ENCODE measurements around the gene MUC5AC. TPM values are rescaled to one million over a fixed set of nuclear protein-coding genes. Genes with fewer than 3 reads are reported as not detected.

Gene MUC5AC
- total RNA-seq, 1 experiment from 2014 or later: not detected

DNA sequence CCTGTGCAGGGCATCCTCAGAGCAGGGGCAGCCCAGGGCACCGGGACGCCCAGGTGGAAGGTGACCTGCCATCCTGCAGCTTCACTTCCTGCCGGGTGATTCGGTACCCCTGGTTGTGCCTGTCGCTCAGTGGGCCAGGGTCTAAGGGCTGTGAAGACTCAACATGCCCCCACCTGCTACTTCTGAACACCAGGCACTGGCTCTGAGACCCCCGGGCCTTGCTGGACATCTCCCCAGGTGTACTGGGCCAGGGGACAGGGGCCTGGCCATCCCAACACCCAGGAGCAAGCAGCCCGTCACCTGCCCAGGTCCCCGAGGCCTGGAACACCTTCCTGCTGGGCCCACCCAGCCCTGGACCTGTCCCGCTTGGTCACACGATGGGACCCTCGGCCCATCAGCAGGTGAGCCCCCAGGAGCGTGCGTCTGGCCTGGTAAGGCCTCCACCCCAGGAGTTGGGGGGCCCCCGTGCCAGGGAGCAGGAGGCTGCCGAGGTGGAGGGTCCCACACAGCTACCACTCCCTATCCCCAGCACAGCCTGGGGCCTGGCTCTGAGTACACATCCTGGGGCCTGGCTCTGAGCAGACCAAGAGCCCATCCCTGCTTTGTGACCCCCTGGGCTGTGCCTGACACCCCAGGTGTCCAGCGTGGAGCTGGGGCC is 61.2 kb downstream of the MUC5AC start:
- ChIA-PET POLR2A (ENCODE audit: low non-redundant PET) (no interaction called here), CTCF (no interaction called here)
- no peak for DNase-seq (ENCODE audit: low spot score)

GRCh38 chr11:1219446-1219833 is 61.7 kb downstream of the MUC5AC start:
- Histone ChIP-seq H3K27ac (ENCODE audit: low read depth, low read length, poor library complexity, severe bottlenecking) (no peak overlapping the region), H3K27me3 (replicated peaks; ENCODE audit: insufficient read depth, low read depth, low read length, poor library complexity) (no peaks in the 10 kb centered on the region), H3K4me1 (ENCODE audit: insufficient read depth, low read length, poor library complexity, severe bottlenecking) (no peaks in the 10 kb centered on the region), H3K36me3 (ENCODE audit: insufficient read depth, low read length, poor library complexity, severe bottlenecking) (no peaks in the 10 kb centered on the region), H3K4me3 (ENCODE audit: low read depth, low read length, poor library complexity, severe bottlenecking) (no peak overlapping the region), H3K9me3 (ENCODE audit: low read depth, low read length, poor library complexity, severe bottlenecking) (no peaks in the 10 kb centered on the region)
- no TSS peak for BruUV-seq (replicated peaks)
- ChIA-PET POLR2A (ENCODE audit: low non-redundant PET) (no interaction called here), CTCF (no interaction called here)
- no peak for DNase-seq (ENCODE audit: low spot score)
- no peak for TF ChIP-seq EZH2 (IDR thresholded peaks at IDR 0.05; ENCODE audit: borderline replicate concordance, low read depth, low read length, poor library complexity, severe bottlenecking)
- TF ChIP-seq, protein P1, sequence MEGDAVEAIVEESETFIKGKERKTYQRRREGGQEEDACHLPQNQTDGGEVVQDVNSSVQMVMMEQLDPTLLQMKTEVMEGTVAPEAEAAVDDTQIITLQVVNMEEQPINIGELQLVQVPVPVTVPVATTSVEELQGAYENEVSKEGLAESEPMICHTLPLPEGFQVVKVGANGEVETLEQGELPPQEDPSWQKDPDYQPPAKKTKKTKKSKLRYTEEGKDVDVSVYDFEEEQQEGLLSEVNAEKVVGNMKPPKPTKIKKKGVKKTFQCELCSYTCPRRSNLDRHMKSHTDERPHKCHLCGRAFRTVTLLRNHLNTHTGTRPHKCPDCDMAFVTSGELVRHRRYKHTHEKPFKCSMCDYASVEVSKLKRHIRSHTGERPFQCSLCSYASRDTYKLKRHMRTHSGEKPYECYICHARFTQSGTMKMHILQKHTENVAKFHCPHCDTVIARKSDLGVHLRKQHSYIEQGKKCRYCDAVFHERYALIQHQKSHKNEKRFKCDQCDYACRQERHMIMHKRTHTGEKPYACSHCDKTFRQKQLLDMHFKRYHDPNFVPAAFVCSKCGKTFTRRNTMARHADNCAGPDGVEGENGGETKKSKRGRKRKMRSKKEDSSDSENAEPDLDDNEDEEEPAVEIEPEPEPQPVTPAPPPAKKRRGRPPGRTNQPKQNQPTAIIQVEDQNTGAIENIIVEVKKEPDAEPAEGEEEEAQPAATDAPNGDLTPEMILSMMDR (conservative IDR thresholded peaks at IDR 0.05; ENCODE audit: low read depth, low read length): no peak
- intact Hi-C loops (cut with micrococcal nuclease; ENCODE audit: unreplicated experiment): no loop called here

More for the DNA sequence above, 61.2 kb downstream of the MUC5AC start:
- BruUV-seq (replicated peaks): no TSS peak
- Histone ChIP-seq H3K27ac (ENCODE audit: low read depth, low read length, poor library complexity, severe bottlenecking) (no peak overlapping the region), H3K4me1 (ENCODE audit: insufficient read depth, low read length, poor library complexity, severe bottlenecking) (no peaks in the 10 kb centered on the region), H3K9me3 (ENCODE audit: low read depth, low read length, poor library complexity, severe bottlenecking) (no peaks in the 10 kb centered on the region), H3K4me3 (ENCODE audit: low read depth, low read length, poor library complexity, severe bottlenecking) (no peak overlapping the region), H3K36me3 (ENCODE audit: insufficient read depth, low read length, poor library complexity, severe bottlenecking) (no peaks in the 10 kb centered on the region), H3K27me3 (replicated peaks; ENCODE audit: insufficient read depth, low read depth, low read length, poor library complexity) (no peaks in the 10 kb centered on the region)
- TF ChIP-seq EZH2 (IDR thresholded peaks at IDR 0.05; ENCODE audit: borderline replicate concordance, low read depth, low read length, poor library complexity, severe bottlenecking): no peak
- TF ChIP-seq, protein P1 (conservative IDR thresholded peaks at IDR 0.05; ENCODE audit: low read depth, low read length): no peak
- intact Hi-C loops (cut with micrococcal nuclease; ENCODE audit: unreplicated experiment): no loop called here

DNA sequence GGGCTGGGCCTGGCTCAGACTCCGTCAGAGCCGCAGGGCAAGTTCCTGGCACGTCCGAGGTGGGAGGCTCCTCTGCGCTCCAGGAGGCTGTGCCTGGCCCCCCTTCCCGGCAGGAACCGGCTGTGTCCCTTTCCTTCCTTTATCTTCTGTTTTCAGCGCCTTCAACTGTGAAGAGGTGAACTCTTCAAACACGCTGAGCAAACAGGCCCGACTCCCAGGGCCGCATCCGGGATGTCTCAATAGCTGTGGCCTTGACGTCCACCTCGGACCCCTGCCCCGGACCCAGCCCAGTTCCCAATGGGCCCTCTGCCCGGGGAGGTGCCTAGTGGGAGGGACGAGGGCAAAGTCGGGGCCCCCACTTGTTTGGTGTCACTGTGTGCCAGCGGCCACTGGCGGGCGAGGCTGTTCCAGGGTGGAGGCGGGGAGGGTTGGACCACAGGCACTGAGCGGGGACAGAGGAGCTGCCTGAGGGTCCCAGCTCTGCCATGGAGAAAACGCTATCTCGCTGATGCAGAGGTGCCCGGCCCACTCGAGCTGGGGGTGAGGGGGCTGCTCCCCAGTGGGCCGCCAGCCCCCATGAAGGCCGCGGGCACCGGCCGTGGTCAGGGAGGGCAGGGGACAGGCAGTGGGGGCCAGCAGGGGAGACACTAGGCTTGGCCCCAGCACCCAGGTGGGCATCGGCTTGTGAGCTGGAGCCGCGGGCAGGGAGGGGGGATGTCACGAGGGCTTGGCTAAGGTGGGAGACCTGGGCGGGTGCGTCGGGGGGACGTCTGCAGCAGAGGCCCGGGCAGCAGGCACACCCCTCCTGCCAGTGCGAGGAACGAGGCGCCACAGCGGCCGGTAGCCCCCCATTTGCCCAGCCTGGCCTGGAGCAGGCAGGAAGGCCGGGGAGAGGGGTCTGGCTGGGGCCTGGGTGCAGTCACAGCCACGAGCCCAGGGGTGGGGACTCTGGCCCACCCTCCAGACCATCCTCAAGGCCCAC is 62.4 kb downstream of the MUC5AC start:
- Histone ChIP-seq H3K4me3 (ENCODE audit: low read depth, low read length, poor library complexity, severe bottlenecking) (no peak overlapping the region), H3K9me3 (ENCODE audit: low read depth, low read length, poor library complexity, severe bottlenecking) (no peaks in the 10 kb centered on the region), H3K27ac (ENCODE audit: low read depth, low read length, poor library complexity, severe bottlenecking) (no peak overlapping the region), H3K4me1 (ENCODE audit: insufficient read depth, low read length, poor library complexity, severe bottlenecking) (no peaks in the 10 kb centered on the region), H3K27me3 (replicated peaks; ENCODE audit: insufficient read depth, low read depth, low read length, poor library complexity) (no peaks in the 10 kb centered on the region), H3K36me3 (ENCODE audit: insufficient read depth, low read length, poor library complexity, severe bottlenecking) (no peaks in the 10 kb centered on the region)
- ChIA-PET POLR2A (ENCODE audit: low non-redundant PET) (no interaction called here), CTCF (no interaction called here)
- no TSS peak for BruUV-seq (replicated peaks)
- TF ChIP-seq EZH2 (IDR thresholded peaks at IDR 0.05; ENCODE audit: borderline replicate concordance, low read depth, low read length, poor library complexity, severe bottlenecking): no peak
- TF ChIP-seq, protein P1 (conservative IDR thresholded peaks at IDR 0.05; ENCODE audit: low read depth, low read length): no peak
- no peak for DNase-seq (ENCODE audit: low spot score)
- intact Hi-C loops (cut with micrococcal nuclease; ENCODE audit: unreplicated experiment): no loop called here
